NCI-H226 (cell line): Measurements from ENCODE around the gene DYNLT2B.
"Not testable (repeated sequence)": the region's sequence is repeated elsewhere in the genome, so short reads cannot be mapped to it uniquely, and the experiment has no call there.

ENCODE experiments used
- DNase-seq: peaks from one replicate; pipeline ENCODE4 v3.0.0-alpha.2; 2015

DYNLT2B gene

DNA sequence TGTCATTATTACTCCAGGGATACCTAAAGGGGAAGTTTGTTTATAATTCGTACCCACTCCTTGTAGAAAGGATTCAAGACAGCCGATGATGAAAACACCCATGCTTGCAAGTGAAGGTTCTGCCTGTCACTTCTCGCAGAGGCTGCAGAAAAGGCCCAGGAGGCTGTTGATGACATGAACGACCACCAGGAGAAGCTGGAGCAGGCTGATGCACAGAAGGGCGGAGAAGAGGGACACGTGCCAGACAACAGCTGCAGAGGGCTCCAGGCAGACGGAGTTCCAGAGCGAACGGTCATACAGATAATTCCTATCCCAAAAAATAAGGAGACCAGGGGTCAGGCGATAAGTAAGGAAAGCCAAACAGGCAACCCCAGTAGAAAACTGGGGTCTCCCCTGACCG is 5.7 kb upstream of the DYNLT2B start:
- no peak for DNase-seq

GRCh38 chr3:196323016-196323415 is 5.0 kb upstream of the DYNLT2B start:
- no peak for DNase-seq

GRCh38 chr3:196321162-196321561 is 3.1 kb upstream of the DYNLT2B start:
- no peak for DNase-seq

DNA sequence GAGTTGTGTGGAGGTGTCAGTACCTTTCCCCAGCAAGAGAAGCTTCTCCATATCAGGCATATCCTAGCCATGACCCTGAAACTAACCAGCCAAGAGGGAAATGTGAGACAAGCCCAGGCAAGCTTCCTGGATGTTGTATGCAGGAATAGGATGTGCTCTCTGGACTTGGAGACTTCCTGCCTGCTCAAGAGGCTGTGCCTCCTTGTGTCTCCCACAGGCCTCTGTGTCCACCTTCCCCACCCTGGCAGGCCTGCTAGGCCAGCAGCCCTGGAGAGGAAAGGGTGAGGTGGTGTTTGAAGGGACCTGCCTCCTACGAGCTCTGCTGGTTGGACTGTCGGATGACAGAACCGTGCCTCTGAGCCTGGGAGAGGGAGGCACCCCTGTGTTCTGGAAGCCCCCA is 2.1 kb upstream of the DYNLT2B start:
- DNase-seq: no peak

DNA sequence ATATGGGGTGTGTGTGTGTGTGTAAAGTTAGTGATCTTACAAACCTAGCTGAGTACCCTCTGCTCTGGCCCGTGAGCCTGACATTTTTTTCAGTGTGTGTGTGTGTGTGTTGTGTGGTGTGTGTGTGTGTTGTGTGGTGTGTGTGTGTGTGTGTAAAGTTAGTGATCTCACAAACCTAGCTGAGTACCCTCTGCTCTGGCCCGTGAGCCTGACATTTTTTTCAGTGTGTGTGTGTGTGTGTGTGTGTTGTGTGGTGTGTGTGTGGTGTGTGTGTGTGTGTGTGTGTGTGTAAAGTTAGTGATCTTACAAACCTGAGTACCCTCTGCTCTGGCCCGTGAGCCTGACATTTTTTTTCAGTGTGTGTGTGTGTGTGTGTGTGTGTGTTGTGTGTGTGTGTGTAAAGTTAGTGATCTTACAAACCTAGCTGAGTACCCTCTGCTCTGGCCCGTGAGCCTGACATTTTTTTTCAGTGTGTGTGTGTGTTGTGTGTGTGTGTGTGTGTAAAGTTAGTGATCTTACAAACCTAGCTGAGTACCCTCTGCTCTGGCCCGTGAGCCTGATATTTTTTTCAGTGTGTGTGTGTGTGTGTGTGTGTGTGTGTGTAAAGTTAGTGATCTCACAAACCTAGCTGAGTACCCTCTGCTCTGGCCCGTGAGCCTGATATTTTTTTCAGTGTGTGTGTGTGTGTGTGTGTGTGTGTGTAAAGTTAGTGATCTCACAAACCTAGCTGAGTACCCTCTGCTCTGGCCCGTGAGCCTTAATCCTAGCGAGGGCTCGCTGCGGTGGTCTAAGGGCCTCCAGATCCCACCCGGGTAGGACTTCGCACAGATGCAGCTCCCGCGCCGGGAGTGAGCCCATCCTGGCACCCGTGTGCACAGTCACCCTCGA is 997 bp downstream of the DYNLT2B start:
- DNase-seq: not testable (repeated sequence)

- DNase-seq: no peak
Measured at GRCh38 chr3:196315821-196316220, 2.2 kb downstream of the DYNLT2B start.

GRCh38 chr3:196314597-196314996 is 3.4 kb downstream of the DYNLT2B start:
- DNase-seq: no peak

DNA sequence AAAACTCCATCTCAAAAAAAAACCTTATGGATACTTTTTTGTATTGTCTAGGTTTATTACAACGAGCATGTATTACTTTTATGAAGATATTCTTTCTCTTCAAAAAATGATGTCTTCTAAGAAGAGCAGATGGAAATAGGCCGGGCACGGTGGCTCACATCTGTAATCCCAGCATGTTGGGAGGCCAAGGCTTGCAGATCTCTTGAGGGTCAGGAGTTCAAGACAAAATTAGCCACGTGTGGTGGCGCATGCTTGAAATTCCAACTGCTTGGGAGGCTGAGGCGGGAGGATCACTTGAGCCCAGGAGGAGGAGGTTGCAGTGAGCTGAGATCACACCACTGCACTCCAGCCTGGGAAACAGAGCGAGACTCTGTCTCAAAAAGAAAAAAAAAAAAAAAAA is 4.0 kb downstream of the DYNLT2B start:
- DNase-seq: not testable (repeated sequence)

DNA sequence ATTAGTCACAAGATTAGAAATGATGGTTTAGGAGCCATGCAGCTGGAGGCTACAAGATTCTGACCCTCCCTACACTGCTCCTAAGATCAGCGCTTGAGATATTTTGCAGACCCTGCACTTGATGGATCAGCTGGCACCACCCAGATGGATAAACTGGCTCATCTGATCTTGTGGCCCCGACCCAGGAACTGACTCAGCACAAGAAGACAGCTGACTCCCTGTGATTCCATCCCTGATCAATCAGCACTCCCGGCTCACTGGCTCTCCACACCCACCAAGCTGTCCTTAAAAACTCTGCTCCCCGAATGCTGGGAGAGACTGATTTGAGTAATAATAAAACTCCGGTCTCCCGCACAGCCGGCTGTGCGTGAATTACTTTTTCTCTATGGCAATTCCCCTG is 15.1 kb downstream of the DYNLT2B start:
- not testable (repeated sequence) for DNase-seq

DNA sequence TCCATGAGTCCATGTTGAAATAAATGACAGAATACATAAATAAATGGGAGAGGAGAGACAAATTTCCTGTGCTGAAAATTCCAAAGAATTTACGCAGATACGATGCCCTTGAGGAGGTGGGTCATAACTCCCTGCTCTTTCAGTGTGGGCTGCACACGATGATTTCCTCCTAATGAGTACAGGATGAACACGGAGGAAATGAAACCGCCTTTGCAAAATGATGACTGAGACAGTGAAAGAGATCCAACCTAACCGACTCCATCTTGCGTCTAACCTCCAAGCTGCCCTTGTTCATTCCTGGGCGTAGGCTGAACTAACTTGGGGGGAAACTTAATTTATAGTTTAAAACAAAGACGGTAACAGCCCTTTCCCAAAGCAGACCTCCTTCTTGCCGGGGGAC is 15.5 kb downstream of the DYNLT2B start:
- DNase-seq: not testable (repeated sequence)

- DNase-seq: no peak
Measured at GRCh38 chr3:196298521-196298920, 19.5 kb downstream of the DYNLT2B start.

DNA sequence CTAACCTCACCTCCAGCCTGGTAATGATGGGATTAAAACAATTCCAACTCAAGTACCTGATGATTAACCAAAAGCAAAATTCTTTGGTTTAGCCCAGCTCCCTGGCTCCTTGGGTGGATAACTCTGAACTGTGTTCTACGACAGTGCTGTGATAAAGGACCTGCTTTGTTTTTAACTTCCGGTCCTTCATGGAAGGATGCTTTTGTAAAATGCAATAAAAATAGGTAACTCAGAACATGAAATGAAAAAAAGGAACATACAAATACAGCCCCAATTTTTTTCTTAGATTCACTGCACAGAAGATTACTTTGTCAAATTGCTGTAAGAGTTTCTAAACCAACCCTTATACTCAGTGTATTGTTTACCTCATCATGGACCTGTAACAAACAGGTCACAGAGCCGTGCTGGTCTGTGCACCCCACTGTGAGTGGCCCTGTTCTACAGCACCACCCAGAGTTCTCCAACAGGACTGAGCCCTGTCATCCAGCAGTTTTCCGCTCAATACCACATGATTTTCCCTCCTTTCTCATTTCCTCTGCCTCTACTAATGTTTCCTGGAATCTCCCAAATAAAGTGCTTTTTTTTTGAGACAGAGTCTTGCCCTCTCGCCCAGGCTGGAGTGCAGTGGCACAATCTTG is 25.6 kb downstream of the DYNLT2B start:
- DNase-seq: no peak

GRCh38 chr3:196288141-196288460 is 29.9 kb downstream of the DYNLT2B start:
- no peak for DNase-seq

- DNase-seq: peak; percentile 94
Measured at GRCh38 chr3:196287440-196288140, 30.4 kb downstream of the DYNLT2B start, which contains the start of gene PCYT1A. TSS of gene PCYT1A (minus strand) at chr3:196287726. CDS start at chr3:196270531, 17,195 bp downstream.

- DNase-seq: no peak
Measured at GRCh38 chr3:196287090-196287439, 31.0 kb downstream of the DYNLT2B start.

DNA sequence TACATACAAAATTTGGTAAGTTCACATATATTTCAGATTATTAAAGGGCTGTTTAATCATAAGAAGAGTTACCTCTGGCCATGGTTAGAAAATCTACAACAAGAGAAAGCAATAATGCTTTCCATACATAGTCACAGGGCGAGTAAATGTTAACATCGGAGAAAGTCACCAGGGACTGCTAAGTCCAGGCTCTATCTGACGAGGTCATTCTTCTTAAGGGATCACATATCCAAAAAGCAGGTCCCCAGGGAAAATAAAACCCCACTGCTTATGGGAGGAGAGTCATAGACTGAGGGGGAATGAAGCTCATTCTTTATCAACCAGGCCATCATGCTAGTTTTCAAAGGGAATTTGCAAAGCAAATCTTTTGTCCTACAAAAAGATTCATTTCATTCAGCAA is 33.6 kb downstream of the DYNLT2B start:
- no peak for DNase-seq

- DNase-seq: no peak
Measured at GRCh38 chr3:196281962-196282361, 36.1 kb downstream of the DYNLT2B start.

DNA sequence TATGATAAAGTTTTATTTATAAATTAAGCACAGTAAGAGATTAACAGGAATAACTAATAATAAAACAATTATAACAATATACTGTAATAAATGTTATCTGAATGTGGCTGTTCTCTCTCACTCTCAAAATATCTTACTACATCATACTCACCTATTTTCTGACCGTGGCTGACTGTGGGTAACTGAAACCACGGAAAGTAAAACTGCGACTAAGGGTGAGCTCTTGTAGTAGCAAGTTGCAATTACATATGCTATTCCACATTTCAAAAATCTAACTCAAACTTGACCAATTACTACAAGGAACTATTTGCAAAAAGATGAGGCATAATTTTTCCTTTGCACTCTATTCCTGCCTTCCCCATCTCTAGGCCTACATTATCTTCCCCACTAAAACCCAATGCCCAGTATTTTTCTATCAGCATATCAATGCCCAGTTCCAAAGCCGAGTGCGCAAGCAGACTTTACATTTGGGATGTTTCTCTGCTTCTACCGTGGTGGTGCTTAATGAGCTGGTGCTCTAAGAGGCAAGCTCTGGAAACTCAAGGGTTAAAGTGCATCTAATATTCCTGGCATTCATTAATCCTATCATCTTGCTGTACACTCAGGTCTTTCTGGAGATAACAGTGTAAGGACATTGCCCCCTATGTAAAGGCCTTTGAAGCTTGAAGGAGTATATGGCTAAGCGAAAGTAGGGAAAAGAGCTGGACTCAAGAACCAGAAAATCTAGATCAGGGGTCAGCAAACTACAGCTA is 37.2 kb downstream of the DYNLT2B start:
- no peak for DNase-seq

- no peak for DNase-seq
Measured at GRCh38 chr3:196275126-196275525, 42.9 kb downstream of the DYNLT2B start.

GRCh38 chr3:196274585-196274984 is 43.5 kb downstream of the DYNLT2B start:
- no peak for DNase-seq

GRCh38 chr3:196273655-196274054 is 44.4 kb downstream of the DYNLT2B start:
- DNase-seq: no peak

DNA sequence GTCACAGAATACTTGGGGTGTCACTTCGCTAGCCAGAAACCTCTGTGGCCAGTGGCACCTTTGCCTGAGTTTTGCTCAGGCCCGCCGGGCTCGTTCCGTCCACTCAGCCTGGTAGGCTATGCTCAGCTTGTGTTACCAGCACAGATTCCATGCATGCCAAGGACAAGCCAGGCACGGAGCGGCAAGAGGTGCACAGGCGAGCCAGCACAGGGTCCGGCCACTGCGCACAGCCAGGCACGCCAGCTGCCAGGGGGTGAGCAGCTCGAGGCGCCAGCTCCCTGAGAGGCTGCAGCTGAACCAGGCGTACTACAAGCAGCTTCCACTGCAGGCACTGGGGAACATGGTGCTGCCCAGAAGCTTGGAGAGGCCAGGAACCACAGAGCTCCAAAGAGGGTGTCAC is 45.2 kb downstream of the DYNLT2B start:
- no peak for DNase-seq

DNA sequence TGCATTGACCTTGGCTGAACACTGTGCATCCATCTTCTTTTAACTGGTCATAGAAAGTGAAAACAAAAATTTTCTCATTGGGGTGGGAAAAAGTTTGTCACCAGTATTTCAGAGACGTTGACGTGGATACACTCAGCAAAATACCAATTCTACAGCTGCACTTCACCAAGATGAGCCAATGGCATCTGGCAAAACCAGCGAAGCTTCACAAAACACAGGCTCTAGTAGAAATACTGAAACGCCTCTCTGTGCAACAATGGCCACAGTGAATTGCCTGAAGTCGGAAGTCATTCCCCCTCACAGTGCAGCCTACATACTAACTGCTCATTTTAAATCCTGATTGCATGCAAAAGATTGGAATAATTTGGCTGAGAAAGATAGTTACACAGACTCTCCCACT is 47.5 kb downstream of the DYNLT2B start:
- DNase-seq: no peak
